Activated B cell treated with CpG ODN at 0.5 μM for 24 hours (primary cell): ENCODE data around the gene DTD1. TPM values are rescaled to one million over a fixed set of nuclear protein-coding genes. Genes with fewer than 3 reads are reported as not detected.

Experiments
- ATAC-seq: fragments of 200-7000 bp; cut with Tn5 transposase; one replicate; pipeline ENCODE4 v1.10.0; 2021; ENCODE audit warnings: low read depth, mild to moderate bottlenecking, moderate library complexity
- CTCF ChIA-PET: fragments of 350-600 bp; sonication (Branson Sonifier 250); formaldehyde crosslinking; loops from one replicate; lab custom pipeline; 2021; ENCODE audit warnings: antibody characterized with exemption; lab: Charles Lee
- POLR2A ChIA-PET: fragments of 350-600 bp; sonication (Branson Sonifier 250); formaldehyde crosslinking; loops from one replicate; lab custom pipeline; 2021; ENCODE audit warnings: antibody characterized with exemption; lab: Charles Lee
- DNase-seq: peaks from one replicate; pipeline ENCODE4 v3.0.0; 2022
- H3K27ac Mint-ChIP-seq: one replicate; pipeline ENCODE4 v1.8.0; 2020; ENCODE audit warnings: mixed read lengths
- H3K27me3 Mint-ChIP-seq: one replicate; pipeline ENCODE4 v1.8.0; 2021; ENCODE audit warnings: mixed read lengths
- H3K36me3 Mint-ChIP-seq: one replicate; pipeline ENCODE4 v1.8.0; 2021; ENCODE audit warnings: low read depth, mixed read lengths
- H3K4me1 Mint-ChIP-seq: one replicate; pipeline ENCODE4 v1.8.0; 2021; ENCODE audit warnings: mixed read lengths
- H3K4me3 Mint-ChIP-seq: one replicate; pipeline ENCODE4 v1.8.0; 2020; ENCODE audit warnings: mild to moderate bottlenecking, mixed read lengths
- H3K9me3 Mint-ChIP-seq: one replicate; pipeline ENCODE4 v1.8.0; 2020; ENCODE audit warnings: mixed read lengths
- intact Hi-C: fragments of 100-400 bp; cut with micrococcal nuclease; formaldehyde crosslinking; loops from one replicate; pipeline ENCODE4 v1.15.1; 2024
- total RNA-seq: library from RNA; stranded (reverse); gene quantifications from 2 replicates; pipeline ENCODE4 v1.2.3, GENCODE V29; 2022
- TF ChIP-seq, protein P1 (sequence below): fragments of 200-600 bp; IDR thresholded peaks from one replicate; pipeline ENCODE4 v1.8.0; 2022; ENCODE audit warnings: antibody characterized with exemption, mild to moderate bottlenecking

Gene DTD1
- total RNA-seq, 1 donor from 2014 or later: 27.5 TPM

DNA sequence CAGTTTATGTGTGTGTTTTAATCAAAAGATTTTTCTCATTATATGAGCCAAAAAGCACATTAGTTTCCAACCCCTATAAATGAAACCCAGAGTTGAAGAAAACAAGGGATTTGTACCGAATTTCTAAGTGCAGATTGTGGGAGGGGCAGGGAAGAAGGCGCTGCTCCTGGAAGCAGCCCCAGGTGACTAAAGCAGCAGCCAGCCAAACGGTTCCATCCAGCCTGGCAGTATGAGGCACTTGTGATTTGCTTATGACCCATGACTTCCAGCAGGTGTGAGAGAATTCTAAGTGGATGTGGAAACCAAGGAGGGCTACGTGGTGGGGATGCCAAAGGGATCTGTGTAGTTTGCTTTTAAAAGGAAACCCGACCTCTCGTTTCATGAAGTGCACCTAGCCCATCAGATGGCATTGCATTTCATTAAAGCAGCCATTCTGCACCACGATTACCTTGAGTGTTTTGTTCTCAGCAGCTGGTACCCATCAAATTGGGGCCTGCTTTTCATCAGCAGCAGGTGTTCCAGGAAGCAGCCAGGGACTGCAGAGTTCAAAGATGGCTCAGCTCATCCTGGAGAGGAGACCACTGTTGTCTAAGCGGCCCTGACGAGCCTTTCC is 79.1 kb downstream of the DTD1 start:
- Mint-ChIP-seq H3K9me3 (no peaks in the 10 kb centered on the region), H3K4me1 (peaks cover 3% of the 10 kb centered on the region), H3K27me3 (no peaks in the 10 kb centered on the region), H3K36me3 (peaks cover 13% of the 10 kb centered on the region), H3K4me3 (no peak overlapping the region), H3K27ac (no peak overlapping the region)
- TF ChIP-seq, protein P1, sequence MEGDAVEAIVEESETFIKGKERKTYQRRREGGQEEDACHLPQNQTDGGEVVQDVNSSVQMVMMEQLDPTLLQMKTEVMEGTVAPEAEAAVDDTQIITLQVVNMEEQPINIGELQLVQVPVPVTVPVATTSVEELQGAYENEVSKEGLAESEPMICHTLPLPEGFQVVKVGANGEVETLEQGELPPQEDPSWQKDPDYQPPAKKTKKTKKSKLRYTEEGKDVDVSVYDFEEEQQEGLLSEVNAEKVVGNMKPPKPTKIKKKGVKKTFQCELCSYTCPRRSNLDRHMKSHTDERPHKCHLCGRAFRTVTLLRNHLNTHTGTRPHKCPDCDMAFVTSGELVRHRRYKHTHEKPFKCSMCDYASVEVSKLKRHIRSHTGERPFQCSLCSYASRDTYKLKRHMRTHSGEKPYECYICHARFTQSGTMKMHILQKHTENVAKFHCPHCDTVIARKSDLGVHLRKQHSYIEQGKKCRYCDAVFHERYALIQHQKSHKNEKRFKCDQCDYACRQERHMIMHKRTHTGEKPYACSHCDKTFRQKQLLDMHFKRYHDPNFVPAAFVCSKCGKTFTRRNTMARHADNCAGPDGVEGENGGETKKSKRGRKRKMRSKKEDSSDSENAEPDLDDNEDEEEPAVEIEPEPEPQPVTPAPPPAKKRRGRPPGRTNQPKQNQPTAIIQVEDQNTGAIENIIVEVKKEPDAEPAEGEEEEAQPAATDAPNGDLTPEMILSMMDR: no peak
- intact Hi-C loops: no loop called here
- POLR2A ChIA-PET: no interaction called here
- DNase-seq (no peak), ATAC-seq (no peak)
- CTCF ChIA-PET: no interaction called here

DNA sequence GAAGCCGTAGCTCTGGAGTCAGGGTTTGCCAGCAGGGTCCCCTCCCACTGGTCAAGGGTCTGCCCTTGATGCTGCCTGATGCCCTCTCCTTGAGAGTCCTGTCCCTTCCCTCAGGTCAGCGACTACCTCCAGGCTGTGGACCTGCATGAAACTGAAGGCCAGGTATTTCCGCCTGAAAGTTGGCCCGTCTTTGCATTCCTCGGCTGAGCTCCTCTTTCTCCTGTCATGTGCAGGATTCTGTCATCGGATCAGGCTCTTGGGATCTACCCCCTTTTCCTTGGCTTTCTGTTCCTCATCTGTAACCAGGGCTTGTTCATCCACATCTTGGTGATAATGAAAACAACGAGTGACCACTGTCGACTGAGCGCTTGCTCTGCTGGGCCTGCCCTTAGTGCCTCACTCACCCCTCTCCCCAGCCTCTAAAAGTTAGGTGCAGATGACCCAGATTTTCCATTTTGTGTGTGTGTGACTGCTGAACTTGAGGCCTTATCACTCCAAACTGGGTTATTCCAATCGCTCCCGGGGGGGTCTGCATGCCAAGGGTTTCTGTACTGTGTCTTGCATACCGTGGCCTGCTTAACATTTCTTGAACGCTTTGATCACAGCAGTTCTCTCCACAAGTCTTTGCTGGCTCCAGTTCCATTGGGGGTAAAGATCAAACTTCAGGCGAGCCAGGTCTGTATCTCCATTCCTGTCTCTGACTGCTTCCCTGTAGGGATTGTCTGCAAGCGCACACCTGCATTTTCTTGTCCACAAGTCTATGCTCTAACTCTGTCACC is 81.6 kb downstream of the DTD1 start:
- DNase-seq (no peak), ATAC-seq (no peak)
- H3K27ac Mint-ChIP-seq: no peak overlapping the region
- ChIA-PET CTCF (interaction anchor here (1.8 kb wide), 1 partner anchor 14 kb away, joined by 4 read pairs; no protein-coding TSS in a partner anchor), POLR2A (no interaction called here)
- intact Hi-C loops: loop anchor here (10.0 kb wide), 1 partner anchor 55 kb away; no protein-coding TSS in a partner anchor
- peaks cover 3% of the 10 kb centered on the region for H3K4me1 Mint-ChIP-seq
- peaks cover 8% of the 10 kb centered on the region for H3K36me3 Mint-ChIP-seq
- H3K9me3 Mint-ChIP-seq: no peaks in the 10 kb centered on the region
- TF ChIP-seq, protein P1: no peak
- no peaks in the 10 kb centered on the region for H3K27me3 Mint-ChIP-seq
- H3K4me3 Mint-ChIP-seq: no peak overlapping the region

DNA sequence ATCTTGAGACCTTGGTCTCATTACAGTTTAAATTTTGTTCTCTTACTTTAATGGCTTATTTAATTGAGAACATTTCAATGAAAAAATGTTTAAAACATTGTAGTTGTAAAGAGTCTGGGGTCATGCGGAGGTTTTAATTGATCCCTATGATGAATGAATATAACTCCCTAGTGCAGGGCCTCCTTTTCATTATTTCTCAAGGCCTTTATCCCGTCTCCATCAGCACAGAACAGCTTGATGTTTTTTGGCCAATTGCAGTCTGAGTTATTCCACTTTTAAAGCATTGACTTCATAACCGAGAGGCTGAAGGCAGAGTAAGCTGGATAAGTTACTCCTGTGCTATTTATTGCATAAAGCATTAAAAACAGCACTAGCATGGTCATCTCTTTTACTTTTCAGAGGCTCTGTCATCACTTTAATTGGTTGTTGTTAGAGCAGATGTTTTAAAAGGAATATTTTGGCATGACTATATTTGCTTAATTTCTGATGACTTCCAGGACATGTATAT is 83.4 kb downstream of the DTD1 start:
- Mint-ChIP-seq H3K4me3 (no peak overlapping the region), H3K4me1 (peaks cover 3% of the 10 kb centered on the region), H3K27me3 (no peaks in the 10 kb centered on the region), H3K27ac (peak overlapping the region; percentile 11), H3K36me3 (peaks cover 8% of the 10 kb centered on the region), H3K9me3 (no peaks in the 10 kb centered on the region)
- no peak for DNase-seq
- POLR2A ChIA-PET: no interaction called here
- no peak for ATAC-seq
- intact Hi-C loops: loop anchor here (10.0 kb wide), 1 partner anchor 54 kb away; no protein-coding TSS in a partner anchor
- TF ChIP-seq, protein P1: no peak
- CTCF ChIA-PET: no interaction called here

DNA sequence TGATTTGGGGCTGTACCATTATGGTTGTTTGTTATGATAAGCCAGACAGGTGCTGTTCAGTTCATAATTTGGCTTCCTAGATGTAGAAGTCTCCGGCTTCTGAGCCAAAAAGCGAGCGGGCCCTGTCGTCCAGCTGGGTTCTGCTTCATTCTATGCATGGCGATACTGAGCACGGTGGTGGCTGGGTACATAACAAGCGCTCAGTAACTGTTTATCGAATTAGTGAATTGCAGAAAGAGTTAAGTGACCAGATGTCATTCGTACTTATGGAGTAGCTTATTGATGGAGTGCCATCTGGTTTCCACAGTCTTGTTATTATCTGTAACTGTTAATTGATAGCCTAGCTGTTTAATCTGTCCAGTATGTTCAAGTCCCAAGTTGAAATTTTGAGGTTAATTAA is 85.0 kb downstream of the DTD1 start:
- TF ChIP-seq, protein P1: no peak
- no peaks in the 10 kb centered on the region for H3K27me3 Mint-ChIP-seq
- peaks cover 8% of the 10 kb centered on the region for H3K4me1 Mint-ChIP-seq
- DNase-seq (no peak), ATAC-seq (no peak)
- peaks cover 11% of the 10 kb centered on the region for H3K36me3 Mint-ChIP-seq
- H3K4me3 Mint-ChIP-seq: no peak overlapping the region
- H3K9me3 Mint-ChIP-seq: no peaks in the 10 kb centered on the region
- ChIA-PET POLR2A (no interaction called here), CTCF (no interaction called here)
- H3K27ac Mint-ChIP-seq: no peak overlapping the region
- intact Hi-C loops: loop anchor here (10.0 kb wide), 1 partner anchor 52 kb away; no protein-coding TSS in a partner anchor

DNA sequence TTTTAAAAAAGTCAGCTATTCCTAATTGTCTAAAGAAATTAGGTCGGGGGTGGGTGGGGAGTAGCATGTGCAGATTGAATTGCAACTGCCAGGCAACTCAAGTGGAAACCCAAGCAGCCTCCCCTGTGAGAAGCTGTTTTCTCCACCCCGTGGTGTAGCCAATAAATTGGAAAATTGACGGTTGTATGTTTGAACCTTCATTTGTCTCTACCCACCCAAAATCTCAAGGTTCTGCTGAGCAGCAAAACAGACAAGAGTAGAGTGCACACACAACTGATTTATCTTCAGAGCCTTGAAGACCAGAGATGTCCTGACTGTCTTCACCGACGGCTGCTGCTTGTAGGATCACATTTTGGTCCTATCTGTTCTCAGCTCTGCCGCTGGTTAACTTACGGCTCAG is 88.5 kb downstream of the DTD1 start:
- no peak overlapping the region for H3K27ac Mint-ChIP-seq
- no peaks in the 10 kb centered on the region for H3K27me3 Mint-ChIP-seq
- TF ChIP-seq, protein P1: no peak
- POLR2A ChIA-PET: no interaction called here
- CTCF ChIA-PET: no interaction called here
- peaks cover 30% of the 10 kb centered on the region for H3K4me1 Mint-ChIP-seq
- peaks cover 6% of the 10 kb centered on the region for H3K36me3 Mint-ChIP-seq
- ATAC-seq (no peak), DNase-seq (no peak)
- no peaks in the 10 kb centered on the region for H3K9me3 Mint-ChIP-seq
- no peak overlapping the region for H3K4me3 Mint-ChIP-seq
- intact Hi-C loops: loop anchor here (10.0 kb wide), 1 partner anchor 48 kb away; no protein-coding TSS in a partner anchor
